Measurements from ENCODE around the gene ARHGEF10L. TPM values are rescaled to one million over a fixed set of nuclear protein-coding genes. Genes with fewer than 3 reads are reported as not detected.

ARHGEF10L gene
- total RNA-seq, 1 experiment from 2014 or later: not detected

GRCh38 chr1:17653728-17654351 lies 114.3 kb downstream of the ARHGEF10L start:
- Histone ChIP-seq H3K9ac (ENCODE audit: low read length) (no peak overlapping the region), H2AFZ (ENCODE audit: low read length) (no peak overlapping the region), H3K4me3 (ENCODE audit: low read length) (no peak overlapping the region), H3K9me3 (ENCODE audit: low read length) (no peaks in the 10 kb centered on the region), H3K4me1 (ENCODE audit: low read length) (no peaks in the 10 kb centered on the region), H4K20me1 (ENCODE audit: insufficient read depth, low read depth, low read length) (no peaks in the 10 kb centered on the region), H3K27ac (ENCODE audit: low read length) (no peak overlapping the region), H3K9me2 (replicated peaks; ENCODE audit: insufficient read depth, low read length) (no peaks in the 10 kb centered on the region), H3K27me3 (ENCODE audit: low read length) (no peaks in the 10 kb centered on the region), H3K79me2 (ENCODE audit: low read length) (no peaks in the 10 kb centered on the region), H3K36me3 (ENCODE audit: insufficient read depth, low read length) (no peaks in the 10 kb centered on the region), H3K4me2 (ENCODE audit: low read depth, low read length, poor library complexity, severe bottlenecking) (no peak overlapping the region)
- DNase-seq: peak; percentile 76

GRCh38 chr1:17654519-17654918 lies 115.0 kb downstream of the ARHGEF10L start:
- Histone ChIP-seq H3K4me3 (ENCODE audit: low read length) (no peak overlapping the region), H3K27ac (ENCODE audit: low read length) (no peak overlapping the region), H2AFZ (ENCODE audit: low read length) (no peak overlapping the region), H3K36me3 (ENCODE audit: insufficient read depth, low read length) (no peaks in the 10 kb centered on the region), H3K9ac (ENCODE audit: low read length) (no peak overlapping the region), H3K4me2 (ENCODE audit: low read depth, low read length, poor library complexity, severe bottlenecking) (no peak overlapping the region), H3K4me1 (ENCODE audit: low read length) (no peaks in the 10 kb centered on the region), H3K9me2 (replicated peaks; ENCODE audit: insufficient read depth, low read length) (no peaks in the 10 kb centered on the region), H3K79me2 (ENCODE audit: low read length) (no peaks in the 10 kb centered on the region), H3K27me3 (ENCODE audit: low read length) (no peaks in the 10 kb centered on the region), H3K9me3 (ENCODE audit: low read length) (no peaks in the 10 kb centered on the region), H4K20me1 (ENCODE audit: insufficient read depth, low read depth, low read length) (no peaks in the 10 kb centered on the region)
- DNase-seq: no peak

- DNase-seq: no peak
- Histone ChIP-seq H3K9ac (ENCODE audit: low read length) (no peak overlapping the region), H2AFZ (ENCODE audit: low read length) (no peak overlapping the region), H3K36me3 (ENCODE audit: insufficient read depth, low read length) (no peaks in the 10 kb centered on the region), H3K9me3 (ENCODE audit: low read length) (no peaks in the 10 kb centered on the region), H3K9me2 (replicated peaks; ENCODE audit: insufficient read depth, low read length) (no peaks in the 10 kb centered on the region), H3K27me3 (ENCODE audit: low read length) (no peaks in the 10 kb centered on the region), H3K79me2 (ENCODE audit: low read length) (no peaks in the 10 kb centered on the region), H3K27ac (ENCODE audit: low read length) (no peak overlapping the region), H3K4me1 (ENCODE audit: low read length) (no peaks in the 10 kb centered on the region), H3K4me2 (ENCODE audit: low read depth, low read length, poor library complexity, severe bottlenecking) (no peak overlapping the region), H4K20me1 (ENCODE audit: insufficient read depth, low read depth, low read length) (no peaks in the 10 kb centered on the region), H3K4me3 (ENCODE audit: low read length) (no peak overlapping the region)
These were observed 115.7 kb downstream of the ARHGEF10L start for GRCh38 chr1:17655169-17655568.

GRCh38 chr1:17655922-17656321 lies 116.4 kb downstream of the ARHGEF10L start:
- DNase-seq: no peak
- H3K9me3 ChIP-seq (ENCODE audit: low read length): no peaks in the 10 kb centered on the region
- H3K4me2 ChIP-seq (ENCODE audit: low read depth, low read length, poor library complexity, severe bottlenecking): no peak overlapping the region
- H3K9me2 ChIP-seq (replicated peaks; ENCODE audit: insufficient read depth, low read length): no peaks in the 10 kb centered on the region
- no peak overlapping the region for H2AFZ ChIP-seq (ENCODE audit: low read length)
- H3K27ac ChIP-seq (ENCODE audit: low read length): no peak overlapping the region
- no peak overlapping the region for H3K4me3 ChIP-seq (ENCODE audit: low read length)
- no peaks in the 10 kb centered on the region for H3K79me2 ChIP-seq (ENCODE audit: low read length)
- no peaks in the 10 kb centered on the region for H3K4me1 ChIP-seq (ENCODE audit: low read length)
- no peaks in the 10 kb centered on the region for H3K27me3 ChIP-seq (ENCODE audit: low read length)
- no peak overlapping the region for H3K9ac ChIP-seq (ENCODE audit: low read length)
- no peaks in the 10 kb centered on the region for H3K36me3 ChIP-seq (ENCODE audit: insufficient read depth, low read length)
- H4K20me1 ChIP-seq (ENCODE audit: insufficient read depth, low read depth, low read length): no peaks in the 10 kb centered on the region

DNA sequence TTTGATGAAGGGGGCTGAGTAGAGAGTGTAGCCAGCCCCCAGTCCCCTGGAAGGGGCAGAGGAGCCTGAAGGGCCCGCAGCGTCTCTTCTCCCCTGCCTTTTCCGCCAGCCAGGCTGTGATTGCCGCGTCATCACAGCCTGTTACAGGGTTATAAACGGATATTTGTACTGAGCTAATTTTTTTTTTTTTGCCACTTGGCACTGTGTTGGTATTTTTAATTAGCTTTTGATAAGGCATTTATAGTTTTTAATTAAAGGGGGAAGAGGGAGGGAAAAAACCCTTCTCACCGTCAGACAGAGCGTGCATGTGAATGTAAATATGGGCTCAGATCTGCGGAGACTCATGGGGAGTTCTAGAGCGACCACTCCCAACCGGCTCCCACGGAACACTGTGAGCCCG lies 117.9 kb downstream of the ARHGEF10L start:
- H4K20me1 ChIP-seq (ENCODE audit: insufficient read depth, low read depth, low read length): no peaks in the 10 kb centered on the region
- no peak overlapping the region for H2AFZ ChIP-seq (ENCODE audit: low read length)
- H3K4me3 ChIP-seq (ENCODE audit: low read length): no peak overlapping the region
- H3K27me3 ChIP-seq (ENCODE audit: low read length): no peaks in the 10 kb centered on the region
- H3K36me3 ChIP-seq (ENCODE audit: insufficient read depth, low read length): no peaks in the 10 kb centered on the region
- H3K4me2 ChIP-seq (ENCODE audit: low read depth, low read length, poor library complexity, severe bottlenecking): no peak overlapping the region
- no peaks in the 10 kb centered on the region for H3K79me2 ChIP-seq (ENCODE audit: low read length)
- H3K9me2 ChIP-seq (replicated peaks; ENCODE audit: insufficient read depth, low read length): no peaks in the 10 kb centered on the region
- no peak for DNase-seq
- no peaks in the 10 kb centered on the region for H3K4me1 ChIP-seq (ENCODE audit: low read length)
- H3K9me3 ChIP-seq (ENCODE audit: low read length): no peaks in the 10 kb centered on the region
- H3K27ac ChIP-seq (ENCODE audit: low read length): no peak overlapping the region
- no peak overlapping the region for H3K9ac ChIP-seq (ENCODE audit: low read length)

GRCh38 chr1:17658837-17659236 lies 119.3 kb downstream of the ARHGEF10L start:
- Histone ChIP-seq H2AFZ (ENCODE audit: low read length) (no peak overlapping the region), H3K4me1 (ENCODE audit: low read length) (no peaks in the 10 kb centered on the region), H3K79me2 (ENCODE audit: low read length) (no peaks in the 10 kb centered on the region), H3K9me3 (ENCODE audit: low read length) (no peaks in the 10 kb centered on the region), H3K4me3 (ENCODE audit: low read length) (no peak overlapping the region), H3K9ac (ENCODE audit: low read length) (no peak overlapping the region), H3K27me3 (ENCODE audit: low read length) (no peaks in the 10 kb centered on the region), H4K20me1 (ENCODE audit: insufficient read depth, low read depth, low read length) (no peaks in the 10 kb centered on the region), H3K4me2 (ENCODE audit: low read depth, low read length, poor library complexity, severe bottlenecking) (no peak overlapping the region), H3K36me3 (ENCODE audit: insufficient read depth, low read length) (no peaks in the 10 kb centered on the region), H3K27ac (ENCODE audit: low read length) (no peak overlapping the region), H3K9me2 (replicated peaks; ENCODE audit: insufficient read depth, low read length) (no peaks in the 10 kb centered on the region)
- DNase-seq: no peak

DNA sequence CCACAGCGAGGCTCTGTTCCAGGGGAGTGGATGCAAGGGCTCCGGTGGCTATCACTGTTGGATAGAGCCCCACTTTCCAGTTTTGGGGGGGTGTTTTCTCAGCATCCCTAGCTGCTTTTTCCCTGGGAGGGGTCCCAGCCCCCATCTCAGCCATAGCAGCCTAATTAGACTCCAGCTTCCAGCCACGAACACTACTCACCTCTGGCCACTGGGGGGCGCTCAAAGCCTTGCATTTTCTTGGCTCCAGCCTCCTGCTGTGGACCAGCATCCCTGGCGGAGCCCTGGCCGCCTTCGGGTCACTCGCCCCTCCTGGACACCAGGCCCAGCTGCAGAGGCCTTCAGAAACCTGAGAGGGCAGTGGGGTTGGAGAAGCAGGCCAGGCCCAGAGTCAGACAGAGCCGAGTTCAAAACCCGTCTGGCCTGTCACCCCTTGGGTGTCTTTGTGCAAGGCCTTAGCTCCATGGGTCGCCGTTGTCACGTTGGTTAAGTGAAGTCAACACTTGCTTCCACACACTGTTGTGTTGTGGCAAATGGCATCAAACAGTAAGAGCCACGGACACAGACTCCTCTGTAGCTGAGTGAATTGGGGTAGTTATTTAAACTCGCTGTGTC lies 122.2 kb downstream of the ARHGEF10L start:
- H3K9me2 ChIP-seq (replicated peaks; ENCODE audit: insufficient read depth, low read length): no peaks in the 10 kb centered on the region
- H3K79me2 ChIP-seq (ENCODE audit: low read length): no peaks in the 10 kb centered on the region
- no peak overlapping the region for H3K27ac ChIP-seq (ENCODE audit: low read length)
- no peaks in the 10 kb centered on the region for H4K20me1 ChIP-seq (ENCODE audit: insufficient read depth, low read depth, low read length)
- no peak overlapping the region for H3K9ac ChIP-seq (ENCODE audit: low read length)
- H3K9me3 ChIP-seq (ENCODE audit: low read length): no peaks in the 10 kb centered on the region
- no peak overlapping the region for H3K4me2 ChIP-seq (ENCODE audit: low read depth, low read length, poor library complexity, severe bottlenecking)
- H3K4me3 ChIP-seq (ENCODE audit: low read length): no peak overlapping the region
- no peaks in the 10 kb centered on the region for H3K27me3 ChIP-seq (ENCODE audit: low read length)
- H3K36me3 ChIP-seq (ENCODE audit: insufficient read depth, low read length): no peaks in the 10 kb centered on the region
- H2AFZ ChIP-seq (ENCODE audit: low read length): no peak overlapping the region
- DNase-seq: peak; percentile 86
- no peaks in the 10 kb centered on the region for H3K4me1 ChIP-seq (ENCODE audit: low read length)

- H3K9ac ChIP-seq (ENCODE audit: low read length): no peak overlapping the region
- no peaks in the 10 kb centered on the region for H3K4me1 ChIP-seq (ENCODE audit: low read length)
- no peak overlapping the region for H2AFZ ChIP-seq (ENCODE audit: low read length)
- H3K27ac ChIP-seq (ENCODE audit: low read length): no peak overlapping the region
- no peak overlapping the region for H3K4me2 ChIP-seq (ENCODE audit: low read depth, low read length, poor library complexity, severe bottlenecking)
- H3K9me2 ChIP-seq (replicated peaks; ENCODE audit: insufficient read depth, low read length): no peaks in the 10 kb centered on the region
- H3K27me3 ChIP-seq (ENCODE audit: low read length): no peaks in the 10 kb centered on the region
- no peaks in the 10 kb centered on the region for H3K79me2 ChIP-seq (ENCODE audit: low read length)
- H3K4me3 ChIP-seq (ENCODE audit: low read length): no peak overlapping the region
- DNase-seq: no peak
- no peaks in the 10 kb centered on the region for H3K9me3 ChIP-seq (ENCODE audit: low read length)
- no peaks in the 10 kb centered on the region for H3K36me3 ChIP-seq (ENCODE audit: insufficient read depth, low read length)
- H4K20me1 ChIP-seq (ENCODE audit: insufficient read depth, low read depth, low read length): no peaks in the 10 kb centered on the region
These were observed 122.8 kb downstream of the ARHGEF10L start for GRCh38 chr1:17662296-17662695.
